ENCODE data around the gene HTR2B.

DNA sequence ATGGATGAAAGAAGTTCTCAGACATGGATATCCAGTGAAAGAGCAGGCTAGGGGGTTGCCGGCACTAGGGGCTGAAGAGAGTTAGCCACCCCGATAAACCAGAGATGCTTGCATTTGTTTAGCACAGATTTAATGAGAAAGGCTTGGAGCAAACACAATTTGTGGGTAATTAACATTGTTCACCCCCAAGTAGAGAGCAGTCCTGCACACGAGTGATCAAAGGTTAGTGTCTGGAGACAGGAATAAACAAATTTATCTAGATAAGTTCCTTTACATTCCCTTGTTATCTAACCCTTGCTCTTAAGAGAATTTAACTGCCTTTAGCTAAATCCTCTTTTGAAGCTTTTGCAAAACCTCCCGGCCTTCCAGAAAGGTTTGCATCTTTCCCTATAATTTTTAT, 23.9 kb downstream of the HTR2B start:
- TF ChIP-seq, protein P1, sequence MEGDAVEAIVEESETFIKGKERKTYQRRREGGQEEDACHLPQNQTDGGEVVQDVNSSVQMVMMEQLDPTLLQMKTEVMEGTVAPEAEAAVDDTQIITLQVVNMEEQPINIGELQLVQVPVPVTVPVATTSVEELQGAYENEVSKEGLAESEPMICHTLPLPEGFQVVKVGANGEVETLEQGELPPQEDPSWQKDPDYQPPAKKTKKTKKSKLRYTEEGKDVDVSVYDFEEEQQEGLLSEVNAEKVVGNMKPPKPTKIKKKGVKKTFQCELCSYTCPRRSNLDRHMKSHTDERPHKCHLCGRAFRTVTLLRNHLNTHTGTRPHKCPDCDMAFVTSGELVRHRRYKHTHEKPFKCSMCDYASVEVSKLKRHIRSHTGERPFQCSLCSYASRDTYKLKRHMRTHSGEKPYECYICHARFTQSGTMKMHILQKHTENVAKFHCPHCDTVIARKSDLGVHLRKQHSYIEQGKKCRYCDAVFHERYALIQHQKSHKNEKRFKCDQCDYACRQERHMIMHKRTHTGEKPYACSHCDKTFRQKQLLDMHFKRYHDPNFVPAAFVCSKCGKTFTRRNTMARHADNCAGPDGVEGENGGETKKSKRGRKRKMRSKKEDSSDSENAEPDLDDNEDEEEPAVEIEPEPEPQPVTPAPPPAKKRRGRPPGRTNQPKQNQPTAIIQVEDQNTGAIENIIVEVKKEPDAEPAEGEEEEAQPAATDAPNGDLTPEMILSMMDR (IDR thresholded peaks at IDR 0.05): no peak
- no peak for TF ChIP-seq POLR2A (IDR thresholded peaks at IDR 0.05)
- no peak for TF ChIP-seq POLR2AphosphoS5 (IDR thresholded peaks at IDR 0.05)
- TF ChIP-seq EP300 (IDR thresholded peaks at IDR 0.05): no peak
